Keratinocyte (primary cell): ENCODE measurements around the gene NEU4.

Source experiments
- CTCF ChIP-seq, 3 experiments: IDR thresholded peaks in 1 of 3; conservative IDR thresholded peaks in 1 of 3; optimal IDR thresholded peaks in 1 of 3; 2 replicates in 2 of 3; 3 replicates in 1 of 3; pipeline versions ENCODE3 to v1.5.1; 2011; ENCODE audit warnings: low read length in 3 of 3, mild to moderate bottlenecking in 3 of 3, moderate library complexity in 2 of 3, control low read depth in 1 of 3, inconsistent platforms in 1 of 3; ENCODE audit not compliant: insufficient read depth in 2 of 3; ENCODE audit errors: extremely low read depth in 1 of 3
- EZH2 ChIP-seq: IDR thresholded peaks from one replicate; pipeline ENCODE4 v1.6.1; 2012; ENCODE audit warnings: inconsistent platforms, mild to moderate bottlenecking, low read length, moderate library complexity

- TF ChIP-seq EZH2 (no peak), CTCF (optimal IDR thresholded peaks at IDR 0.05 in 1 of 3, IDR thresholded peaks at IDR 0.05 in 1 of 3, conservative IDR thresholded peaks at IDR 0.05 in 1 of 3; ENCODE audit: extremely low read depth in 1 of 3, insufficient read depth in 2 of 3, low read length in 3 of 3) (no peak)
Measured at GRCh38 chr2:241837197-241837965, 28.4 kb downstream of the NEU4 start.
